GM23338 (cell line): ENCODE measurements around the gene KRT85. TPM values are rescaled to one million over a fixed set of nuclear protein-coding genes. Genes with fewer than 3 reads are reported as not detected.
"Not testable (repeated sequence)": the region's sequence is repeated elsewhere in the genome, so short reads cannot be mapped to it uniquely, and the experiment has no call there.

Experiments used
- ATAC-seq: fragments of 200-7000 bp; cut with Tn5 transposase; 3 replicates; pipeline ENCODE4 v1.9.1; 2020
- DNase-seq: peaks from one replicate; pipeline ENCODE4 v3.0.0-alpha.2; 2015; ENCODE audit warnings: low spot score
- H2AFZ ChIP-seq: fragments of 200-600 bp; sonication (generic); 2 replicates; pipeline ENCODE4 v1.8.0; 2016; ENCODE audit warnings: antibody characterized with exemption, mild to moderate bottlenecking, moderate library complexity
- H3F3A ChIP-seq: fragments of 200-600 bp; sonication (generic); replicated peaks from 2 replicates; pipeline ENCODE4 v1.8.0; 2017; ENCODE audit warnings: antibody characterized with exemption, mixed run types, low read depth
- H3K27ac ChIP-seq: fragments of 200-600 bp; sonication (generic); 2 replicates; pipeline ENCODE4 v1.6.1; 2016; ENCODE audit warnings: low read depth
- H3K27me3 ChIP-seq: fragments of 200-600 bp; sonication (generic); 2 replicates; pipeline ENCODE4 v1.8.0; 2016; ENCODE audit warnings: mild to moderate bottlenecking, mixed run types, moderate library complexity; ENCODE audit not compliant: insufficient read depth
- H3K36me3 ChIP-seq: fragments of 200-600 bp; sonication (generic); 2 replicates; pipeline ENCODE4 v1.8.0; 2016; ENCODE audit warnings: mild to moderate bottlenecking; ENCODE audit not compliant: insufficient read depth
- H3K4me1 ChIP-seq: fragments of 200-600 bp; sonication (generic); 2 replicates; pipeline ENCODE4 v1.8.0; 2016; ENCODE audit warnings: mild to moderate bottlenecking, moderate library complexity; ENCODE audit not compliant: insufficient read depth
- H3K4me2 ChIP-seq: fragments of 200-600 bp; sonication (generic); 2 replicates; pipeline ENCODE4 v1.7.1; 2017; ENCODE audit warnings: mixed run types
- H3K4me3 ChIP-seq: fragments of 200-600 bp; sonication (generic); 2 replicates; pipeline ENCODE4 v1.6.1; 2016; ENCODE audit warnings: mixed run types
- H3K79me2 ChIP-seq: fragments of 200-600 bp; sonication (generic); replicated peaks from 2 replicates; pipeline ENCODE4 v1.8.0; 2017; ENCODE audit warnings: mild to moderate bottlenecking; ENCODE audit not compliant: insufficient read depth
- H3K9me2 ChIP-seq: fragments of 200-600 bp; sonication (generic); 2 replicates; pipeline ENCODE4 v1.8.0; 2017; ENCODE audit not compliant: insufficient read depth
- H4K20me1 ChIP-seq: fragments of 200-600 bp; sonication (generic); replicated peaks from 2 replicates; pipeline ENCODE4 v1.8.0; 2017; ENCODE audit warnings: mild to moderate bottlenecking; ENCODE audit not compliant: insufficient read depth
- H3K27ac Mint-ChIP-seq: 2 replicates; pipeline ENCODE4 v1.8.0; 2020; ENCODE audit warnings: inconsistent platforms, mild to moderate bottlenecking, moderate library complexity, mixed read lengths
- H3K27me3 Mint-ChIP-seq: 3 replicates; pipeline ENCODE4 v1.8.0; 2022; ENCODE audit warnings: low read depth, mild to moderate bottlenecking, moderate library complexity, mixed read lengths, inconsistent platforms; ENCODE audit not compliant: insufficient read depth, poor library complexity
- H3K36me3 Mint-ChIP-seq: 3 replicates; pipeline ENCODE4 v1.8.0; 2021; ENCODE audit warnings: low read depth, mild to moderate bottlenecking, inconsistent platforms, moderate library complexity, mixed read lengths
- H3K4me1 Mint-ChIP-seq: 3 replicates; pipeline ENCODE4 v1.8.0; 2020; ENCODE audit warnings: mild to moderate bottlenecking, inconsistent platforms, mixed read lengths
- H3K4me3 Mint-ChIP-seq: 3 replicates; pipeline ENCODE4 v1.8.0; 2021; ENCODE audit warnings: moderate library complexity, mild to moderate bottlenecking, inconsistent platforms, mixed read lengths
- H3K9me3 Mint-ChIP-seq: 3 replicates; pipeline ENCODE4 v1.8.0; 2020; ENCODE audit warnings: moderate library complexity, mild to moderate bottlenecking, inconsistent platforms, mixed read lengths
- EZH2 ChIP-seq: fragments of 200-600 bp; sonication (generic); IDR thresholded peaks from one replicate; pipeline ENCODE4 v1.8.0; 2017; ENCODE audit warnings: antibody characterized with exemption, mild to moderate bottlenecking, low read depth; ENCODE audit not compliant: unreplicated experiment
- NANOG ChIP-seq: IDR thresholded peaks from 2 replicates; pipeline ENCODE4 v1.6.1; 2016; ENCODE audit warnings: antibody characterized with exemption, borderline replicate concordance
- ZNF331 ChIP-seq: fragments of 250-450 bp; sonication (Bioruptor Pico); IDR thresholded peaks from 2 replicates; pipeline ENCODE4 v1.5.0; 2020; ENCODE audit warnings: low read depth, mild to moderate bottlenecking, moderate library complexity
- polyA plus RNA-seq: library from polyadenylated mRNA; unstranded; fragments of >200 nt; fragmentation: Nextera tagmentation; extraction: Ambion mirVana; gene quantifications from 2 replicates; pipeline ENCODE4 v1.2.1, GENCODE V29; 2016
- total RNA-seq: library from RNA; depleted of rRNA; stranded (reverse); fragments of >200 nt; shearing (Covaris generic); gene quantifications from 2 replicates; pipeline ENCODE4 v1.2.3, GENCODE V29; 2014
- TF ChIP-seq, protein P1 (sequence below): IDR thresholded peaks from one replicate; pipeline ENCODE4 v1.6.1; 2018; ENCODE audit warnings: antibody characterized with exemption; ENCODE audit not compliant: unreplicated experiment
- TF ChIP-seq, protein P2 (sequence below): fragments of 250-450 bp; sonication (Bioruptor Pico); IDR thresholded peaks from 2 replicates; pipeline ENCODE4 v1.5.0; 2020; ENCODE audit warnings: mild to moderate bottlenecking, moderate library complexity
- TF ChIP-seq, protein P3 (sequence below): IDR thresholded peaks from 2 replicates; pipeline ENCODE4 v1.6.1; 2016; ENCODE audit warnings: antibody characterized with exemption

The KRT85 gene
- total and polyA plus RNA-seq, 2 experiments from 2014 or later, result not detected

DNA sequence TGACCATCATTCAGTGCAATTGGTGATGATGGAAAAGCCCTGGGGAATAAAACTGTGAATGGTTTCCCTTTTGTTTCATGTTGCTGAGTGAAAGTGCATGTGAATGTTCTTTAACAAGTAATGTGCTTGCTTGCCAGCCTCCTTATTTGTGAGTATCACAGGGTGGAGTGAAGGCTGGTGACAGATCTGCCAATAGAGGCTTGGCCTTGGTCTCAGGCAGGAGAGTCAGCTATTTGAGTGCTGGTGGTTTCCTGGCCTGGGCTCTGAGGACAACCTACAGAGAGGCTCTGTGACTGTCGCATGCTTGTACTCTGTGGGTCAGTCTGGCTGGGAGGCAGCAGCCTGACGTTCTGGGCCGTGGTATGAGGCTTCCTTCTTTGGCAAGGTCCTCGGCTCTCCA lies 20.7 kb downstream of the KRT85 start:
- H3K4me1 ChIP-seq, result no peaks in the 10 kb centered on the region
- DNase-seq (no peak), ATAC-seq (no peak)
- no peaks in the 10 kb centered on the region for H3K9me3 Mint-ChIP-seq
- H3K36me3 Mint-ChIP-seq, result no peaks in the 10 kb centered on the region
- no peaks in the 10 kb centered on the region; the same call in 1 of the 2 replicates for H4K20me1 ChIP-seq
- H3F3A ChIP-seq, result no peaks in the 10 kb centered on the region
- TF ChIP-seq EZH2 (no peak), ZNF331 (no peak), NANOG (no peak)
- TF ChIP-seq, protein P1, sequence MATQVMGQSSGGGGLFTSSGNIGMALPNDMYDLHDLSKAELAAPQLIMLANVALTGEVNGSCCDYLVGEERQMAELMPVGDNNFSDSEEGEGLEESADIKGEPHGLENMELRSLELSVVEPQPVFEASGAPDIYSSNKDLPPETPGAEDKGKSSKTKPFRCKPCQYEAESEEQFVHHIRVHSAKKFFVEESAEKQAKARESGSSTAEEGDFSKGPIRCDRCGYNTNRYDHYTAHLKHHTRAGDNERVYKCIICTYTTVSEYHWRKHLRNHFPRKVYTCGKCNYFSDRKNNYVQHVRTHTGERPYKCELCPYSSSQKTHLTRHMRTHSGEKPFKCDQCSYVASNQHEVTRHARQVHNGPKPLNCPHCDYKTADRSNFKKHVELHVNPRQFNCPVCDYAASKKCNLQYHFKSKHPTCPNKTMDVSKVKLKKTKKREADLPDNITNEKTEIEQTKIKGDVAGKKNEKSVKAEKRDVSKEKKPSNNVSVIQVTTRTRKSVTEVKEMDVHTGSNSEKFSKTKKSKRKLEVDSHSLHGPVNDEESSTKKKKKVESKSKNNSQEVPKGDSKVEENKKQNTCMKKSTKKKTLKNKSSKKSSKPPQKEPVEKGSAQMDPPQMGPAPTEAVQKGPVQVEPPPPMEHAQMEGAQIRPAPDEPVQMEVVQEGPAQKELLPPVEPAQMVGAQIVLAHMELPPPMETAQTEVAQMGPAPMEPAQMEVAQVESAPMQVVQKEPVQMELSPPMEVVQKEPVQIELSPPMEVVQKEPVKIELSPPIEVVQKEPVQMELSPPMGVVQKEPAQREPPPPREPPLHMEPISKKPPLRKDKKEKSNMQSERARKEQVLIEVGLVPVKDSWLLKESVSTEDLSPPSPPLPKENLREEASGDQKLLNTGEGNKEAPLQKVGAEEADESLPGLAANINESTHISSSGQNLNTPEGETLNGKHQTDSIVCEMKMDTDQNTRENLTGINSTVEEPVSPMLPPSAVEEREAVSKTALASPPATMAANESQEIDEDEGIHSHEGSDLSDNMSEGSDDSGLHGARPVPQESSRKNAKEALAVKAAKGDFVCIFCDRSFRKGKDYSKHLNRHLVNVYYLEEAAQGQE, result no peak
- TF ChIP-seq, protein P2, sequence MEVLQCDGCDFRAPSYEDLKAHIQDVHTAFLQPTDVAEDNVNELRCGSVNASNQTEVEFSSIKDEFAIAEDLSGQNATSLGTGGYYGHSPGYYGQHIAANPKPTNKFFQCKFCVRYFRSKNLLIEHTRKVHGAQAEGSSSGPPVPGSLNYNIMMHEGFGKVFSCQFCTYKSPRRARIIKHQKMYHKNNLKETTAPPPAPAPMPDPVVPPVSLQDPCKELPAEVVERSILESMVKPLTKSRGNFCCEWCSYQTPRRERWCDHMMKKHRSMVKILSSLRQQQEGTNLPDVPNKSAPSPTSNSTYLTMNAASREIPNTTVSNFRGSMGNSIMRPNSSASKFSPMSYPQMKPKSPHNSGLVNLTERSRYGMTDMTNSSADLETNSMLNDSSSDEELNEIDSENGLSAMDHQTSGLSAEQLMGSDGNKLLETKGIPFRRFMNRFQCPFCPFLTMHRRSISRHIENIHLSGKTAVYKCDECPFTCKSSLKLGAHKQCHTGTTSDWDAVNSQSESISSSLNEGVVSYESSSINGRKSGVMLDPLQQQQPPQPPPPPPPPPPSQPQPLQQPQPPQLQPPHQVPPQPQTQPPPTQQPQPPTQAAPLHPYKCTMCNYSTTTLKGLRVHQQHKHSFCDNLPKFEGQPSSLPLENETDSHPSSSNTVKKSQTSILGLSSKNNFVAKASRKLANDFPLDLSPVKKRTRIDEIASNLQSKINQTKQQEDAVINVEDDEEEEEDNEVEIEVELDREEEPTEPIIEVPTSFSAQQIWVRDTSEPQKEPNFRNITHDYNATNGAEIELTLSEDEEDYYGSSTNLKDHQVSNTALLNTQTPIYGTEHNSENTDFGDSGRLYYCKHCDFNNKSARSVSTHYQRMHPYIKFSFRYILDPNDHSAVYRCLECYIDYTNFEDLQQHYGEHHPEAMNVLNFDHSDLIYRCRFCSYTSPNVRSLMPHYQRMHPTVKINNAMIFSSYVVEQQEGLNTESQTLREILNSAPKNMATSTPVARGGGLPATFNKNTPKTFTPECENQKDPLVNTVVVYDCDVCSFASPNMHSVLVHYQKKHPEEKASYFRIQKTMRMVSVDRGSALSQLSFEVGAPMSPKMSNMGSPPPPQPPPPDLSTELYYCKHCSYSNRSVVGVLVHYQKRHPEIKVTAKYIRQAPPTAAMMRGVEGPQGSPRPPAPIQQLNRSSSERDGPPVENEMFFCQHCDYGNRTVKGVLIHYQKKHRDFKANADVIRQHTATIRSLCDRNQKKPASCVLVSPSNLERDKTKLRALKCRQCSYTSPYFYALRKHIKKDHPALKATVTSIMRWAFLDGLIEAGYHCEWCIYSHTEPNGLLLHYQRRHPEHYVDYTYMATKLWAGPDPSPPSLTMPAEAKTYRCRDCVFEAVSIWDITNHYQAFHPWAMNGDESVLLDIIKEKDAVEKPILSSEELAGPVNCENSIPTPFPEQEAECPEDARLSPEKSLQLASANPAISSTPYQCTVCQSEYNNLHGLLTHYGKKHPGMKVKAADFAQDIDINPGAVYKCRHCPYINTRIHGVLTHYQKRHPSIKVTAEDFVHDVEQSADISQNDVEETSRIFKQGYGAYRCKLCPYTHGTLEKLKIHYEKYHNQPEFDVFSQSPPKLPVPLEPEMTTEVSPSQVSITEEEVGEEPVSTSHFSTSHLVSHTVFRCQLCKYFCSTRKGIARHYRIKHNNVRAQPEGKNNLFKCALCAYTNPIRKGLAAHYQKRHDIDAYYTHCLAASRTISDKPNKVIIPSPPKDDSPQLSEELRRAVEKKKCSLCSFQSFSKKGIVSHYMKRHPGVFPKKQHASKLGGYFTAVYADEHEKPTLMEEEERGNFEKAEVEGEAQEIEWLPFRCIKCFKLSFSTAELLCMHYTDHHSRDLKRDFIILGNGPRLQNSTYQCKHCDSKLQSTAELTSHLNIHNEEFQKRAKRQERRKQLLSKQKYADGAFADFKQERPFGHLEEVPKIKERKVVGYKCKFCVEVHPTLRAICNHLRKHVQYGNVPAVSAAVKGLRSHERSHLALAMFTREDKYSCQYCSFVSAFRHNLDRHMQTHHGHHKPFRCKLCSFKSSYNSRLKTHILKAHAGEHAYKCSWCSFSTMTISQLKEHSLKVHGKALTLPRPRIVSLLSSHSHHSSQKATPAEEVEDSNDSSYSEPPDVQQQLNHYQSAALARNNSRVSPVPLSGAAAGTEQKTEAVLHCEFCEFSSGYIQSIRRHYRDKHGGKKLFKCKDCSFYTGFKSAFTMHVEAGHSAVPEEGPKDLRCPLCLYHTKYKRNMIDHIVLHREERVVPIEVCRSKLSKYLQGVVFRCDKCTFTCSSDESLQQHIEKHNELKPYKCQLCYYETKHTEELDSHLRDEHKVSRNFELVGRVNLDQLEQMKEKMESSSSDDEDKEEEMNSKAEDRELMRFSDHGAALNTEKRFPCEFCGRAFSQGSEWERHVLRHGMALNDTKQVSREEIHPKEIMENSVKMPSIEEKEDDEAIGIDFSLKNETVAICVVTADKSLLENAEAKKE (CRISPR knock-in tag), result no peak
- TF ChIP-seq, protein P3, sequence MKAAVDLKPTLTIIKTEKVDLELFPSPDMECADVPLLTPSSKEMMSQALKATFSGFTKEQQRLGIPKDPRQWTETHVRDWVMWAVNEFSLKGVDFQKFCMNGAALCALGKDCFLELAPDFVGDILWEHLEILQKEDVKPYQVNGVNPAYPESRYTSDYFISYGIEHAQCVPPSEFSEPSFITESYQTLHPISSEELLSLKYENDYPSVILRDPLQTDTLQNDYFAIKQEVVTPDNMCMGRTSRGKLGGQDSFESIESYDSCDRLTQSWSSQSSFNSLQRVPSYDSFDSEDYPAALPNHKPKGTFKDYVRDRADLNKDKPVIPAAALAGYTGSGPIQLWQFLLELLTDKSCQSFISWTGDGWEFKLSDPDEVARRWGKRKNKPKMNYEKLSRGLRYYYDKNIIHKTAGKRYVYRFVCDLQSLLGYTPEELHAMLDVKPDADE, result no peak
- no peak overlapping the region for H3K4me2 ChIP-seq
- H2AFZ ChIP-seq, result no peak overlapping the region
- no peaks in the 10 kb centered on the region for H3K4me1 Mint-ChIP-seq
- no peaks in the 10 kb centered on the region for H3K27me3 ChIP-seq
- no peak overlapping the region for H3K4me3 Mint-ChIP-seq
- H3K4me3 ChIP-seq, result no peak overlapping the region
- H3K27ac Mint-ChIP-seq, result no peak overlapping the region; the same call in 1 of the 2 replicates
- peaks cover 9% of the 10 kb centered on the region for H3K27me3 Mint-ChIP-seq
- no peaks in the 10 kb centered on the region for H3K36me3 ChIP-seq
- no peaks in the 10 kb centered on the region for H3K9me2 ChIP-seq
- no peaks in the 10 kb centered on the region for H3K79me2 ChIP-seq
- no peak overlapping the region for H3K27ac ChIP-seq

DNA sequence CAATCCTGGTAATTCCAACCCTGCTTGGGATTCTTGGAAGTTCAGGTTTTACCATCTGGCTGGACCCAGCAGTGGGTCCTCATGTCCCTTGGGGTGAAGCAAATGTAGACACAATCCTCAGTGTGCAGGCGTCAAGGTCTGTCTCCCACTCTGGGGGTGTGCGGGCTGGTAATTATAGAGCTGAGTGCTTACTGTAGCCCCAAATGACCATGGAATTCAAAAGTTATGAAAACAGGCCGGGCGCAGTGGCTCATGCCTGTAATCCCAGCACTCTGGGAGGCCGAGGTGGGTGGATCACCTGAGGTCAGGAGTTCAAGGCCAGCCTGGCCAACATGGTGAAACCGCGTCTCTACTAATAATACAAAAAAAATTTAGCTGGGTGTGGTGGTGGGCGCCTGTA lies 22.2 kb downstream of the KRT85 start:
- not testable (repeated sequence) for H3K79me2 ChIP-seq, H3K27me3 ChIP-seq, H3K27ac Mint-ChIP-seq, H3K36me3 ChIP-seq, H3K9me2 ChIP-seq, H4K20me1 ChIP-seq, H3K4me3 ChIP-seq, H3F3A ChIP-seq, DNase-seq, H3K36me3 Mint-ChIP-seq, H3K9me3 Mint-ChIP-seq, H3K4me3 Mint-ChIP-seq, H3K27ac ChIP-seq, H2AFZ ChIP-seq, ATAC-seq, H3K4me1 ChIP-seq, H3K4me2 ChIP-seq, H3K4me1 Mint-ChIP-seq
- peaks cover 11% of the 10 kb centered on the region for H3K27me3 Mint-ChIP-seq
